ENCODE data around the gene ZRANB3. TPM values are rescaled to one million over a fixed set of nuclear protein-coding genes. Genes with fewer than 3 reads are reported as not detected.

Gene ZRANB3
- total RNA-seq, 1 experiment from 2014 or later: 17.1 TPM

DNA sequence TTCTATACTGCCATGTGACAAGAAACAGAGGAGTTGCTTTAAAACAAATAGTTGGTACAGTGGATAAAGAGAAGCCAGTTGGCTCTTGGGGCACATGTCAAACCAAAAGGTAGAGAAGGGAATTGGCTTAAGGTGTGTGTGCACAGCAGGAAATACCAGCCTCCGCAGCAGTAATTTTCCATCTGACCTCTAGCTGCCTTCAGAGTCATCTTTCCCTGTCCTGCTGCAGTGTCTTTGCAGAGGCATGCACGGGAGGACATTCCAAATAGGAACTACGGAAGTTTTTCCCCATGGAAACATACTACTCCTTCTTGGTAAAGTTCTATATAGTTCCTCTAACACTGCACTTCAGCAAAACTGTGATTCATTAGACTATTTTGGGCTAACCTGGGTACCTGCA is 379.4 kb downstream of the ZRANB3 start:
- H3K4me1 ChIP-seq (ENCODE audit: insufficient read depth, low read length, poor library complexity, severe bottlenecking): no peaks in the 10 kb centered on the region
- BruUV-seq (replicated peaks): no TSS peak
- ChIA-PET POLR2A (ENCODE audit: low non-redundant PET) (no interaction called here), CTCF (no interaction called here)
- no peak overlapping the region for H3K4me3 ChIP-seq (ENCODE audit: low read depth, low read length, poor library complexity, severe bottlenecking)
- DNase-seq (ENCODE audit: low spot score): no peak
- peaks cover 28% of the 10 kb centered on the region for H3K36me3 ChIP-seq (ENCODE audit: insufficient read depth, low read length, poor library complexity, severe bottlenecking)
- TF ChIP-seq EZH2 (IDR thresholded peaks at IDR 0.05; ENCODE audit: borderline replicate concordance, low read depth, low read length, poor library complexity, severe bottlenecking): no peak
- no peak for TF ChIP-seq CTCF (conservative IDR thresholded peaks at IDR 0.05; ENCODE audit: low read depth, low read length)
- intact Hi-C loops (cut with micrococcal nuclease; ENCODE audit: unreplicated experiment): no loop called here
- H3K27me3 ChIP-seq (replicated peaks; ENCODE audit: insufficient read depth, low read depth, low read length, poor library complexity): no peaks in the 10 kb centered on the region
- no peaks in the 10 kb centered on the region for H3K9me3 ChIP-seq (ENCODE audit: low read depth, low read length, poor library complexity, severe bottlenecking)
- H3K27ac ChIP-seq (ENCODE audit: low read depth, low read length, poor library complexity, severe bottlenecking): no peak overlapping the region

DNA sequence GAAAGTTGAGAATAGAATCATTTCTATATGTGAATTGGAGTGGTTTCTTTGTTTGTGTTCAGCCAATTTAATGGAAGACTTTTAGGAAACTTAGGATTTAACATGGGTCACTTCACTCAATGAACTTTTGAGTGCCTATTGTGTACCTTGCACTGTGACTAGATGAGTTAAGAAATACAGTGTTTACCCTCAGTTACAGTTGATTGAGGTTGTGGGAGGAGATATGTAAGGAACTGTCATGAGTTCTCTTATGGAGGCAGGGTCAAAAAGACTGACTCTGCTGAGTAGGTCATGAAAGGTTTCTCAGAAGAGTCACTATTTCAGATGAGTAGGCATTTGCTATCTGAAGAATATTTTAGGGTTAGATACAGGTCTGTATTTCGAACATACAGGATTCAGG is 380.3 kb downstream of the ZRANB3 start:
- no peaks in the 10 kb centered on the region for H3K9me3 ChIP-seq (ENCODE audit: low read depth, low read length, poor library complexity, severe bottlenecking)
- no peak overlapping the region for H3K27ac ChIP-seq (ENCODE audit: low read depth, low read length, poor library complexity, severe bottlenecking)
- intact Hi-C loops (cut with micrococcal nuclease; ENCODE audit: unreplicated experiment): no loop called here
- POLR2A ChIA-PET (ENCODE audit: low non-redundant PET): no interaction called here
- CTCF ChIA-PET: no interaction called here
- peaks cover 28% of the 10 kb centered on the region for H3K36me3 ChIP-seq (ENCODE audit: insufficient read depth, low read length, poor library complexity, severe bottlenecking)
- no peak for DNase-seq (ENCODE audit: low spot score)
- H3K27me3 ChIP-seq (replicated peaks; ENCODE audit: insufficient read depth, low read depth, low read length, poor library complexity): no peaks in the 10 kb centered on the region
- no peak for TF ChIP-seq EZH2 (IDR thresholded peaks at IDR 0.05; ENCODE audit: borderline replicate concordance, low read depth, low read length, poor library complexity, severe bottlenecking)
- no TSS peak for BruUV-seq (replicated peaks)
- H3K4me1 ChIP-seq (ENCODE audit: insufficient read depth, low read length, poor library complexity, severe bottlenecking): no peaks in the 10 kb centered on the region
- H3K4me3 ChIP-seq (ENCODE audit: low read depth, low read length, poor library complexity, severe bottlenecking): no peak overlapping the region

DNA sequence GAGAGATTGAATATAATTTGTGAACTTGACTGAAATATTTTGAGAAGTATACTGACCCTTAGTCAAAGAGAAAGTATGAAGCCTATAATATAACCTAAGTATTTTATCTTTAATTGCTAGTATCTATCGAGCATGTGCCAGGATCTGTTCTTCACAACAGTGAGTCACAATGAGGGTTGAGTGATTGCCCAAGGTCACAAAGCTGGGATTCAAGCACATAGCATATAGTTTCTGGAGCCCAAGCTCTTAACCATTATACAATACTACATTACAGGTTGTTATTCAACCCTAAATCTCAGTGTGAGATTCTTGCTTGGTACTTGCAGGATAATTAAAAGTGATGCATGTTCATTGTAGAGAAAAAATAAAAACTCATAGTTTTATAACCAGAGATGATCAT is 381.8 kb downstream of the ZRANB3 start:
- ChIA-PET POLR2A (ENCODE audit: low non-redundant PET) (no interaction called here), CTCF (no interaction called here)
- H3K27ac ChIP-seq (ENCODE audit: low read depth, low read length, poor library complexity, severe bottlenecking): no peak overlapping the region
- H3K4me1 ChIP-seq (ENCODE audit: insufficient read depth, low read length, poor library complexity, severe bottlenecking): no peaks in the 10 kb centered on the region
- no peak for TF ChIP-seq CTCF (conservative IDR thresholded peaks at IDR 0.05; ENCODE audit: low read depth, low read length)
- TF ChIP-seq EZH2 (IDR thresholded peaks at IDR 0.05; ENCODE audit: borderline replicate concordance, low read depth, low read length, poor library complexity, severe bottlenecking): no peak
- intact Hi-C loops (cut with micrococcal nuclease; ENCODE audit: unreplicated experiment): no loop called here
- H3K9me3 ChIP-seq (ENCODE audit: low read depth, low read length, poor library complexity, severe bottlenecking): no peaks in the 10 kb centered on the region
- DNase-seq (ENCODE audit: low spot score): no peak
- H3K36me3 ChIP-seq (ENCODE audit: insufficient read depth, low read length, poor library complexity, severe bottlenecking): peaks cover 23% of the 10 kb centered on the region
- H3K4me3 ChIP-seq (ENCODE audit: low read depth, low read length, poor library complexity, severe bottlenecking): no peak overlapping the region
- BruUV-seq (replicated peaks): no TSS peak
- H3K27me3 ChIP-seq (replicated peaks; ENCODE audit: insufficient read depth, low read depth, low read length, poor library complexity): no peaks in the 10 kb centered on the region

GRCh38 chr2:135144343-135144742 is 386.7 kb downstream of the ZRANB3 start:
- H3K4me3 ChIP-seq (ENCODE audit: low read depth, low read length, poor library complexity, severe bottlenecking): no peak overlapping the region
- no peaks in the 10 kb centered on the region for H3K4me1 ChIP-seq (ENCODE audit: insufficient read depth, low read length, poor library complexity, severe bottlenecking)
- H3K27ac ChIP-seq (ENCODE audit: low read depth, low read length, poor library complexity, severe bottlenecking): no peak overlapping the region
- ChIA-PET CTCF (no interaction called here), POLR2A (ENCODE audit: low non-redundant PET) (no interaction called here)
- no TSS peak for BruUV-seq (replicated peaks)
- no peaks in the 10 kb centered on the region for H3K27me3 ChIP-seq (replicated peaks; ENCODE audit: insufficient read depth, low read depth, low read length, poor library complexity)
- H3K9me3 ChIP-seq (ENCODE audit: low read depth, low read length, poor library complexity, severe bottlenecking): no peaks in the 10 kb centered on the region
- peaks cover 15% of the 10 kb centered on the region for H3K36me3 ChIP-seq (ENCODE audit: insufficient read depth, low read length, poor library complexity, severe bottlenecking)
- DNase-seq (ENCODE audit: low spot score): no peak
- TF ChIP-seq CTCF (conservative IDR thresholded peaks at IDR 0.05; ENCODE audit: low read depth, low read length): no peak
- no peak for TF ChIP-seq EZH2 (IDR thresholded peaks at IDR 0.05; ENCODE audit: borderline replicate concordance, low read depth, low read length, poor library complexity, severe bottlenecking)
- intact Hi-C loops (cut with micrococcal nuclease; ENCODE audit: unreplicated experiment): no loop called here

All from A673 (cell line).